ENCODE results near the gene RAPGEF4.

RAPGEF4 gene

GRCh38 chr2:172751564-172751963 is 15.9 kb downstream of the RAPGEF4 start:
- Histone ChIP-seq H3K36me3 (ENCODE audit: control insufficient read depth, low read length) (no peaks in the 10 kb centered on the region), H3K9me3 (ENCODE audit: control insufficient read depth, insufficient read depth, low read length) (no peaks in the 10 kb centered on the region), H3K9me2 (replicated peaks; ENCODE audit: control insufficient read depth, low read length) (no peaks in the 10 kb centered on the region), H3K27me3 (ENCODE audit: control insufficient read depth, low read length) (peaks cover 16% of the 10 kb centered on the region), H3K4me3 (ENCODE audit: low read length) (no peak overlapping the region), H3F3A (ENCODE audit: control insufficient read depth, insufficient read depth) (no peaks in the 10 kb centered on the region), H3K27ac (ENCODE audit: low read depth, low read length) (no peak overlapping the region), H3K4me2 (ENCODE audit: low read length) (no peak overlapping the region), H3K79me2 (ENCODE audit: control insufficient read depth, low read length) (no peaks in the 10 kb centered on the region), H4K20me1 (ENCODE audit: control insufficient read depth, insufficient read depth, low read depth, low read length) (no peaks in the 10 kb centered on the region), H3K4me1 (ENCODE audit: control insufficient read depth, low read length) (no peaks in the 10 kb centered on the region)
- TF ChIP-seq CTCF (IDR thresholded peaks at IDR 0.05; ENCODE audit: low read depth, low read length, poor library complexity, severe bottlenecking), result no peak
- no peak for TF ChIP-seq EZH2phosphoT487 (IDR thresholded peaks at IDR 0.05; ENCODE audit: borderline replicate concordance, low read length)

- TF ChIP-seq EZH2phosphoT487 (IDR thresholded peaks at IDR 0.05; ENCODE audit: borderline replicate concordance, low read length) (no peak), CTCF (IDR thresholded peaks at IDR 0.05; ENCODE audit: low read depth, low read length, poor library complexity, severe bottlenecking) (no peak)
- Histone ChIP-seq H3K9me2 (replicated peaks; ENCODE audit: control insufficient read depth, low read length) (no peaks in the 10 kb centered on the region), H3K4me1 (ENCODE audit: control insufficient read depth, low read length) (no peaks in the 10 kb centered on the region), H3K9me3 (ENCODE audit: control insufficient read depth, insufficient read depth, low read length) (no peaks in the 10 kb centered on the region), H3K27ac (ENCODE audit: low read depth, low read length) (no peak overlapping the region), H3F3A (ENCODE audit: control insufficient read depth, insufficient read depth) (no peaks in the 10 kb centered on the region), H3K27me3 (ENCODE audit: control insufficient read depth, low read length) (peaks cover 19% of the 10 kb centered on the region), H3K4me3 (ENCODE audit: low read length) (no peak overlapping the region), H3K4me2 (ENCODE audit: low read length) (no peak overlapping the region), H3K36me3 (ENCODE audit: control insufficient read depth, low read length) (no peaks in the 10 kb centered on the region), H3K79me2 (ENCODE audit: control insufficient read depth, low read length) (no peaks in the 10 kb centered on the region), H4K20me1 (ENCODE audit: control insufficient read depth, insufficient read depth, low read depth, low read length) (no peaks in the 10 kb centered on the region)
Observed at GRCh38 chr2:172753610-172754009, 18.0 kb downstream of the RAPGEF4 start.

GRCh38 chr2:172759441-172759840 is 23.8 kb downstream of the RAPGEF4 start:
- no peak for TF ChIP-seq CTCF (IDR thresholded peaks at IDR 0.05; ENCODE audit: low read depth, low read length, poor library complexity, severe bottlenecking)
- H3K4me2 ChIP-seq (ENCODE audit: low read length), result no peak overlapping the region
- H4K20me1 ChIP-seq (ENCODE audit: control insufficient read depth, insufficient read depth, low read depth, low read length), result no peaks in the 10 kb centered on the region
- H3K27me3 ChIP-seq (ENCODE audit: control insufficient read depth, low read length), result peaks cover 3% of the 10 kb centered on the region; the same call in 1 of the 2 replicates
- H3K36me3 ChIP-seq (ENCODE audit: control insufficient read depth, low read length), result no peaks in the 10 kb centered on the region
- no peaks in the 10 kb centered on the region for H3K79me2 ChIP-seq (ENCODE audit: control insufficient read depth, low read length)
- H3F3A ChIP-seq (ENCODE audit: control insufficient read depth, insufficient read depth), result no peaks in the 10 kb centered on the region
- H3K4me3 ChIP-seq (ENCODE audit: low read length), result no peak overlapping the region
- no peak overlapping the region for H3K27ac ChIP-seq (ENCODE audit: low read depth, low read length)
- no peaks in the 10 kb centered on the region for H3K9me2 ChIP-seq (replicated peaks; ENCODE audit: control insufficient read depth, low read length)
- H3K4me1 ChIP-seq (ENCODE audit: control insufficient read depth, low read length), result no peaks in the 10 kb centered on the region
- no peaks in the 10 kb centered on the region for H3K9me3 ChIP-seq (ENCODE audit: control insufficient read depth, insufficient read depth, low read length)

- Histone ChIP-seq H3K4me1 (ENCODE audit: control insufficient read depth, low read length) (no peaks in the 10 kb centered on the region), H3K4me3 (ENCODE audit: low read length) (no peak overlapping the region), H3F3A (ENCODE audit: control insufficient read depth, insufficient read depth) (no peaks in the 10 kb centered on the region), H3K79me2 (ENCODE audit: control insufficient read depth, low read length) (no peaks in the 10 kb centered on the region), H3K36me3 (ENCODE audit: control insufficient read depth, low read length) (no peaks in the 10 kb centered on the region), H3K9me3 (ENCODE audit: control insufficient read depth, insufficient read depth, low read length) (no peaks in the 10 kb centered on the region), H3K9me2 (replicated peaks; ENCODE audit: control insufficient read depth, low read length) (no peaks in the 10 kb centered on the region), H3K27ac (ENCODE audit: low read depth, low read length) (no peak overlapping the region), H4K20me1 (ENCODE audit: control insufficient read depth, insufficient read depth, low read depth, low read length) (no peaks in the 10 kb centered on the region), H3K27me3 (ENCODE audit: control insufficient read depth, low read length) (peaks cover 3% of the 10 kb centered on the region; the same call in 1 of the 2 replicates), H3K4me2 (ENCODE audit: low read length) (no peak overlapping the region)
- no peak for TF ChIP-seq CTCF (IDR thresholded peaks at IDR 0.05; ENCODE audit: low read depth, low read length, poor library complexity, severe bottlenecking)
- no peak for TF ChIP-seq EZH2phosphoT487 (IDR thresholded peaks at IDR 0.05; ENCODE audit: borderline replicate concordance, low read length)
Observed at GRCh38 chr2:172761306-172761705, 25.7 kb downstream of the RAPGEF4 start.
